NK-92 (cell line): ENCODE measurements around the gene CAMK2N1.
A peak's percentile ranks its signal among the peaks of the same experiment; 100 is the strongest.
"Not testable (repeated sequence)": the region's sequence is repeated elsewhere in the genome, so short reads cannot be mapped to it uniquely, and the experiment has no call there.

Experiments
- DNase-seq: peaks from one replicate; lab custom pipeline; 2025; ENCODE audit not compliant: unreplicated experiment; lab: John Stamatoyannopoulos, UW

Gene CAMK2N1

GRCh38 chr1:20496725-20497383 is 10.8 kb upstream of the CAMK2N1 start:
- not testable (repeated sequence) for DNase-seq

DNA sequence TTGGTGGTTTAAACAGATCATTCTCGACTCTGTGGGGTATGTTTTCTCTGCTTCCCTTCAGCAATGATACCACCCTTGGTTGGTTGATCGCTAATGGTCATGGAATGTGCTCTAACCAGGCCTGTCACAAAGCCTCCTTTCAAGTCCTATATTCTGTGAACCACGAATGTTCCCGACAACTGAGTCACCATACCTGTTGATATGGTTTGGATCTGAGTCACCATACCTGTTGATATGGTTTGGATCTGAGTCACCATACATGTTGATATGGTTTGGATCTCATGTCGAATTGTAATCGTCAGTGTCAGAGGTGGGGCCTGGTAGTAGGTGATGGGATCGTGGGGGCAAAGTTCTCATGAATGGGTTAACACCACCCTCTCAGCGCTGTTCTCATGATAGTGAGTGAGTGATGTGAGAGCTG is 10.2 kb upstream of the CAMK2N1 start:
- DNase-seq: no peak

DNA sequence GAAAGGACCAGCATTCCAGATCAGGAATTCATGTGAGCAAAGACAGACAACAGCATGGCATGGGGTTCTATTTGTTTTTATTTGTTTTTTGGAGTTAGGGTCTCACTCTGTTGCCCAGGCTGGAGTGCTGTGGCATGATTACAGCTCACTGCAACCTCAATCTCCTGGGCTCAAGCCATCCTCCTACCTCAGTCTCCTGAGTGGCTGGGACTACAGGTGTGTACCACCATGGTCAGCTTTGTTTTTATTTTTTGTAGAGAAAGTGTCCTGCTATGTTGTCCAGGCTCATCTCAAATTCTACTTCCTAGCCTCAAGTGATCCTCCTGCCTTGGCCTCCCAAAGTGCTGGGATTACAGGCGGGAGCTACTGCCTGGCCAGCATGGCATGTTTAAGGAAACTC is 9.7 kb upstream of the CAMK2N1 start:
- no peak for DNase-seq

- no peak for DNase-seq
Measured at GRCh38 chr1:20494609-20495311, 8.8 kb upstream of the CAMK2N1 start.

GRCh38 chr1:20493839-20494608 is 8.0 kb upstream of the CAMK2N1 start:
- DNase-seq: peak; percentile 22

DNA sequence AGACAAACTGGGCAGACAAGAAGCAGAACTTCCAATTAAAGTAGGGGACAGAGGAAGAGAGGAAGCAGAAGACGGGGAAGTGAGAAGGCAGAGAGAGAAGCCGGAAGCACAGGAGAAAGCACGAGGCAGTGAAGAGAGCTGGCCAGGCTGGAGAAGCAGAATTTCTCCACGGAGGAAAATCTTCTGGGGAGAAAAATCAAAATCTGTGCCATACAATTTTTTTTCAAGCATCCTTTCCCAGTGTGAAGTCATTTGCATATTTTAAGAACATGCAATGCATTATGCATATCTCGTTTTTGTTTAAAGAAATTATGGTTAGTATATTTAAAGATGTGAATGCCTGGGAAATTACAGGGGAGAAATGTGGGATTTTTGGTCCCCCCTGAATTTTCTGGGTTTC is 7.3 kb upstream of the CAMK2N1 start:
- DNase-seq: no peak

DNA sequence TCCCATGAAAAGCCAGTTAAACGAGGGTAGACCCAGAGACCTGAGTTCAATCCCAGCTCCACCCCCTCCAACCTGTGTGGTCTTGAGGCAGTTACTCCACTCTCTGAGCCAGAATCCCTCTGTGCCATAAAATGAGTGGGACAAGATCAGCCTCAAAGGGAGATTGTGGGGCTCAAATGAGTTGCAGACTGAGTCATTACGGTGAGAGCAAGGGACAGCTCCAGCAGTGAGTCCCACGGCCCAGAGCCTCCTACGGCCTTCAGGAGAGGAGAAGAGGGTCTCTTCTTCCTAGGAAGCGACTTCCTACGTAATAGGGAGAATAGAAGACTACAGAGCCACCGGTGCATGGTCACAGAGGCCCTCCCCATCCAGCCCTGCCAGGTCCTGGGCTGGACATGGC is 6.7 kb upstream of the CAMK2N1 start:
- no peak for DNase-seq

GRCh38 chr1:20491866-20492265 is 5.9 kb upstream of the CAMK2N1 start:
- no peak for DNase-seq

DNA sequence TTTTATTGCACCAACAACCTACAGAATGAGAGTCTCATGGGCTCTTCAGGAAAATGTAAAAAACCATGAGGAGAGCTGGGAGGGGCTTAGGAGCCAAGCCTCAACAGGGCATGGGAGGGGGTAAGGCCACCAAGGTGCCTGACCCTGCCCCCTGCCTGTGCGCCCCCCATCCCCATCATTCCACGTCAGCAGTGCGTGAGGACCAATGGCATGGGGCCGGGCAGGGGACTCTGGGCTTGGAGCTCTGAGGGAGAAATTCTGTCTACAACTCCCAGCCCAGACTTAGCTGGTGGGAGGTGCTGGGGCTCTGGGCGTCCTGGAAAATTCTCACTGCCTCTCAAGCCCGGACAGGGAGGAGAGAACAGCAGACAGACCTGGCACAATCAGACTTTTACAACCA is 5.2 kb upstream of the CAMK2N1 start:
- no peak for DNase-seq

DNA sequence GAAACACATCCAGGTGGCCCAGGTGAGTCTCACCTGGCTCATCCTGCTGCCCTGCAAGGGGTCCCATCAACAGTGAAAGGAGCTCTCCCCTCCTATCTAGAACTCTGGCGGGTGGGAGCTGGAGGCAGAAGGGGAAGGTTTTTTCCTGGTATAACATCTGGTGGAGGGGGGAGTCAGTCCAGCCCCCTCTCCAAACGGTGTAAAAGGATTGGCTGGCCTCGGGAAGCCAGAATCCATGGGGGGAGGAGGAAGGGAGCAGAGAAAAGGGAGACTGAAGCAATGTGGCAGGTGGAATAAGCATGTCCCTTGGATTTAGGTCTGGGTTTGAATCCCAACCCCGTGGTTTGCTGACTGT is 1.2 kb upstream of the CAMK2N1 start:
- DNase-seq: no peak

DNA sequence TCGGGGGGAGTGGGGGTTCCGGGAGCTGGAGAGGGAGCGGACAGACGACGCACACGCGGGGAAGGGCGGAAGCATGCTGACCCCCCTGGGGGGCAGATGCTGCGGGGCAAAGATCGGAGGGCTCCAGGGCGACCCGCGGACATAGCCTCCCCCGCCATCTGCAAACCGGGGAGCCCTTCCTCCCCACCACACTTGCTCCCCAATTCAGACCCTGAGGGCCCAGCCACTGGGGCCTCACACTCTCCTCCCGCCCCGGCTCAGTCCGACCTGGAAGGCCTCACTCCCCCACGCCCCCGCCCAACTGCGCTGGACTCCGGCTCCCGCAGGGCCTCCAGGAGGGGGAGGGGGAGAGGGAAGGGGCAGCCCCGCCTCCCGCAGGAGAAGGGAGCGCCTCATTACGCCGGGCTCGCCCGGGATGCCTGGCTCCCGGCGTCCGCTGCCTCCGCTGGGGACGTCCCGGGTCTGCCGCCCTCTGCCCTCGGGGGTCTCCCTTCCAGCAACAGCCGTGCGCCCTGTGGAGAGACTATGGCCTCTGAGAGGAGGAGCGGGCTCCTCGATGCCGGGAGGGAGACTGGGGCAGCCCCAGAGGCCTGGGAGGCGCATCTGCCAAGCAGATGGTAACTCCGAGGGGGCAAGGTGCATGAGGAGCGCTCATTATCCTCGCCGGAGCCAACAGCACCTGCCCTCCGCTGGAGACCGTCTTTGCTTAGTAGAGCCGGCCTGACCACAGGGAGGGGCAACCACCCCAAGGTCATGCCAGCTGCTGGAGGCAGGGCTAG is 636 bp upstream of the CAMK2N1 start:
- no peak for DNase-seq

DNA sequence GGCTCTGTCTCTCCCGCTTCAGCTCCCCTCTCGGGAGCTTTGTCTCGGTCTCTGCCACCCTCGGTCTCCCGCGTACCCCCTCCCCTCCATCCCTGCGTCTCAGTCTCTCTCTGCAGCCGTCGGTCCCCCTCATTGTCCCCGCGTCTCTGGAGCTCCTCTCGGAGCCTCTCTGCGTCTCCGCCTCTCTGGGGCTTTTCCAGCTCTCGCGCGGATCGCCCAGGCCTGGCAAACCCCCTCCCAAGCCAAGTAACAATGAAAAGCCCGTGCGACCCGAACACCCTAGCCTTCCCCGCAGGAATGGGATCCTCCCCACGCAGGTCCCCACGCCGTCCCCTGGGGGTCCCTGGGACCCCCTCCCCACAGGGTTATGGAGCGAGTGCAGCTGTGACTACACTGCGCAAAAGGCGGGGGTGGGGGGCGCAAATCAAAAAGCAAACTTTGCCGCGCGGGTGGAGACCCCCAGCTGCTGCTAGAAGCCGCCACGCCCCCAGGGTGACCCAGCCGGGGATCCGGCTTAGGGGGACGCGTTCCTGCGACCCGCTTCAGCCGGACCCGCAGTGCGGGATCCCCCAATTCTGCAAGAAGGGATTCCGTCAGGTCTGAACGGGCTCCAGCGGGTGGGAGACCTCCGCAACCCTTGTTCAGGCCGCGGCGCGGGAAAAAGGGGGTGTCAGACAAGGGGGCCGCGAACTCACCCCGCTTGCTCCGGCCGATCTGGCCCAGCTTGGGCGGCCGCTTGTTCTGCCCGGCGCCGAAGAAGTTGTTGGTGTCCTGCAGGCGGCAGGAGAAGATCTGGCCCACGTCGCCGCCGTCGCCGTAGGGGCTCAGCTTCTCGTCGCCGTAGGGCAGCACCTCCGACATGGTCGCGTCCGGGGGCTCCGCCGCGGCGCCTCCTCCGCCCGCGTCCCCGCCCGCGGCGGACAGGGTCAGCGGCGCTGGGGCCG is 1.2 kb downstream of the CAMK2N1 start:
- DNase-seq: no peak

DNA sequence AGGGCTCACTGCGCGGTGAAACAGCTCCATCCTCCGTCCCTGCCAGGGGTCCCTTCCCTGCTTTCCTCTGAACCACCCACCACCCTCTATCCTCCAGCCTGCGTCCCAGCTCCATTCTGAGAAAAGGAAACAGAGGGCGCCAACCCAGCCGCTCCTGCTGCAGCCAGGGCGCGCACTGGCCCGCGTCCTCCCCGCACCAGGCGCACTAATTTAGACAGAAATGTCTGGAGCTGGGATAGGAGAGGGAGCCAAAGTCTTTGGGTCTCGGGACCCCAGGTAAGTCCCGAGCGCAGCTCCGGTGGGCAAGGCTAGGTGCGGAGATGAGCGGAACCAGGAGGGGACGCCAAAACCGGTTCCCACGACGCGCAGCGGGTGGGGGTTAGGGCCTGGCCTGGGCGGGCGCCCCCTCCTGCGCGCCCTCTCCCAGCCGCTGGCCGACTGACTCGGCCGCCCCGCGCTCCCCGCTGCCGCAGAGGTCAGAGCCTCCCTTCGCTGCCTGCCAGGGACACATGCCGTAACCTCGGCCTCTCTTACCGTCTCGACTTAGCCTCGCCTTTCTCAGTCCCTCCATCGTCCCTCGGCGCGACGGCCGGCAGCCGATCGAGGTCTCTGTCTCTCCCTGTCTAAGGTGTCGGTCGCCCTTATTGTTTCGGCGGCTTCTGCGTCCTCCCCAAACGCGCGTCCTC is 2.0 kb downstream of the CAMK2N1 start:
- DNase-seq: no peak

DNA sequence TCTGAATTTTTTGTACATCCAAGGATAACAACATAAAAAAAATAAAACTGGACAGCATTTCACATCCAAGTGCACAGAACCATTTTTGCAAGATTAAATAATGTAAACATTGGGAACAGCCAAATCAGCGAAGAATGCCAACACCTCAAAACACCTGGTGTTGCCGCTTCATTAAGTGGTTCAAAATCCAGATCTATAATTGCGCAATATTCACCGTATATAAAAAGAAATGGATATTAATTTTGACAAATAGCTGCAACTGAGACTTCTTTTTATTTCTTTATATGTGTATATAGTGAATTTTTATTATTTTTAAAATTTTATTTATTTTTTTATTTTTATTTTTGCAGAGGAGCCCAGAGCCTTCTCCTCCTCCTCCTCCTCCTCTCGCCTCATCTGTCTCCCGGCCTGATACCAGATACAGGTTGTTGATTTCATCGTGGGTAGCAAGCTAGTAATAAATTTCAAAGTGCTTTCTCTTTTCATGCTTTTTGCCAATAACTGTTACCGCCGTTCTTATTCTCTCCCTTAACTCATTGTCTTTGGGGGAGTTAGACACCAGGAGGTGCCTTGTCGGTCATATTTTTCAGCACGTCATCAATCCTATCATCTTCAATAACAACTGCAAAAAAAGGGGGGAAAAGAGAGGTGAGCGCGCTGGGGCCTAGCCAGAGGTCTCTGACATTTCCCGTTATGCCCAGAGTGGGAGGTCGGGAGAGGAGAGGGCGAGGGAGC is 2.7 kb downstream of the CAMK2N1 start:
- DNase-seq: no peak

GRCh38 chr1:20481643-20482498 is 4.1 kb downstream of the CAMK2N1 start:
- DNase-seq: no peak

DNA sequence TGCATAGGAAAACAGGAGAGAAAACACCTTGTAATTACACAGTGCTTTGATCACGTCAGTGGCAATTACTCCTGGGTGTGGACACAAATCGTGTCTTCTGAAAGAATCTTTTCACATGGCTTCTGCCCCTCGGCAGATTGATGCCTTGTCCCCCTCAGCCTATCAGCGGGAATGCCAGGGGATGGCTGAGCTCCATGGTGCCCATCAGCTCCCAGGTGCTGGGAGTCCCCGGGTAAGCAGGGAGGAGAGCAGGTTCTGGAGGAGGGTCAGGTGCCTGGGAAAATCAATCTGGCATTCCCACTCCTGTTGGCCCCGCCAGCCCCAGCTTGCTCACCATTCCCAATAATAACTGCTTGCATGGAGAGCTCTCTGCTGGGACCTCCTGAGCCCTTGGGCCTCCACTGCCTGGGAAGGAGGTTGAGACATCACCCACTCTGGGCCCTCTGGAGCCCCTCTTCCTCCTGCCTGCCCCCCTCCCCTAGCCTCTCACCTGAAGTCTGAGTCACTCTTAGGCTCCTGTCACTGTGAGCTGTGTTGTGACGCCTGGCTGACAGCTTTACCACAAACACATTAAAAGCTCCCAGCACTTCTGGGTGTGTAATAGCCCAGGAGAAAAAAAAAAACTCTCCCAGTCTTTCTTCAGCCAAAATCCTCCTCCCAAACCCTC is 4.9 kb downstream of the CAMK2N1 start:
- no peak for DNase-seq

- no peak for DNase-seq
Measured at GRCh38 chr1:20480243-20480944, 5.6 kb downstream of the CAMK2N1 start.
